OCI-LY1 (cell line): ENCODE measurements around the gene MAGI1.

Experiments used
- H2AFZ ChIP-seq: fragments of 200-600 bp; sonication (generic), shearing (Covaris generic); 2 replicates; pipeline ENCODE4 v1.6.0; 2014; ENCODE audit warnings: antibody characterized with exemption, mild to moderate bottlenecking, low read length
- H3F3A ChIP-seq: fragments of 200-600 bp; sonication (generic), shearing (Covaris generic); 2 replicates; pipeline ENCODE4 v1.6.0; 2014; ENCODE audit warnings: mild to moderate bottlenecking, antibody characterized with exemption, low read length, moderate library complexity; ENCODE audit not compliant: insufficient read depth
- H3K27ac ChIP-seq: fragments of 200-600 bp; sonication (generic); 2 replicates; pipeline ENCODE4 v1.5.1; 2014; ENCODE audit warnings: low read length, mixed run types, mild to moderate bottlenecking, low read depth; ENCODE audit not compliant: poor library complexity, severe bottlenecking
- H3K27me3 ChIP-seq: fragments of 200-600 bp; sonication (generic); 2 replicates; pipeline ENCODE4 v1.6.0; 2014; ENCODE audit warnings: antibody characterized with exemption, mild to moderate bottlenecking, low read length, moderate library complexity; ENCODE audit not compliant: insufficient read depth
- H3K36me3 ChIP-seq: fragments of 200-600 bp; sonication (generic); 2 replicates; pipeline ENCODE4 v1.6.1; 2014; ENCODE audit warnings: mild to moderate bottlenecking, antibody characterized with exemption, low read length, moderate library complexity, mixed read lengths; ENCODE audit not compliant: insufficient read depth
- H3K4me1 ChIP-seq: fragments of 200-600 bp; sonication (generic); 2 replicates; pipeline ENCODE4 v1.5.1; 2014; ENCODE audit warnings: mild to moderate bottlenecking, low read length, moderate library complexity; ENCODE audit not compliant: insufficient read depth, severe bottlenecking
- H3K4me2 ChIP-seq: fragments of 200-600 bp; sonication (generic), shearing (Covaris generic); 2 replicates; pipeline ENCODE4 v1.6.1; 2014; ENCODE audit warnings: low read length
- H3K4me3 ChIP-seq: fragments of 200-600 bp; sonication (generic); 2 replicates; pipeline ENCODE4 v1.5.1; 2014; ENCODE audit warnings: low read length, low read depth, mild to moderate bottlenecking, mixed read lengths; ENCODE audit not compliant: poor library complexity, severe bottlenecking
- H3K79me2 ChIP-seq: fragments of 200-600 bp; shearing (Covaris generic); 2 replicates; pipeline ENCODE4 v1.6.1; 2016; ENCODE audit warnings: mixed run types, low read length, mixed read lengths; ENCODE audit not compliant: insufficient read depth
- H3K9ac ChIP-seq: fragments of 200-600 bp; sonication (generic), shearing (Covaris generic); 2 replicates; pipeline ENCODE4 v1.6.1; 2014; ENCODE audit warnings: mild to moderate bottlenecking, low read length, mixed read lengths
- H3K9me2 ChIP-seq: fragments of 200-600 bp; sonication (generic), shearing (Covaris generic); 2 replicates; pipeline ENCODE4 v1.6.1; 2014; ENCODE audit warnings: low read depth, mild to moderate bottlenecking, low read length, mixed read lengths
- H3K9me3 ChIP-seq: fragments of 200-600 bp; shearing (Covaris generic); 2 replicates; pipeline ENCODE4 v1.6.1; 2014; ENCODE audit warnings: low read length, mixed read lengths
- H4K20me1 ChIP-seq: fragments of 200-600 bp; sonication (generic), shearing (Covaris generic); 2 replicates; pipeline ENCODE4 v1.6.0; 2016; ENCODE audit warnings: mild to moderate bottlenecking, low read length; ENCODE audit not compliant: insufficient read depth
- EZH2 ChIP-seq: fragments of 200-600 bp; sonication (generic), shearing (Covaris generic); IDR thresholded peaks from 2 replicates; pipeline ENCODE4 v1.8.0; 2017; ENCODE audit warnings: borderline replicate concordance, mixed run types, mild to moderate bottlenecking, antibody characterized with exemption, low read length, moderate library complexity, mixed read lengths
- TF ChIP-seq, protein P1 (sequence below): fragments of 200-600 bp; sonication (generic), shearing (Covaris generic); IDR thresholded peaks from 2 replicates; pipeline ENCODE4 v1.5.1; 2017; ENCODE audit warnings: mild to moderate bottlenecking, antibody characterized with exemption, low read length, moderate library complexity, mixed read lengths

The MAGI1 gene

GRCh38 chr3:65362688-65363087 lies 676.0 kb downstream of the MAGI1 start:
- no peaks in the 10 kb centered on the region for H3K79me2 ChIP-seq
- no peak overlapping the region for H3K4me3 ChIP-seq
- no peaks in the 10 kb centered on the region for H3K9me2 ChIP-seq
- no peak overlapping the region for H3K9ac ChIP-seq
- no peaks in the 10 kb centered on the region for H4K20me1 ChIP-seq
- TF ChIP-seq, protein P1, sequence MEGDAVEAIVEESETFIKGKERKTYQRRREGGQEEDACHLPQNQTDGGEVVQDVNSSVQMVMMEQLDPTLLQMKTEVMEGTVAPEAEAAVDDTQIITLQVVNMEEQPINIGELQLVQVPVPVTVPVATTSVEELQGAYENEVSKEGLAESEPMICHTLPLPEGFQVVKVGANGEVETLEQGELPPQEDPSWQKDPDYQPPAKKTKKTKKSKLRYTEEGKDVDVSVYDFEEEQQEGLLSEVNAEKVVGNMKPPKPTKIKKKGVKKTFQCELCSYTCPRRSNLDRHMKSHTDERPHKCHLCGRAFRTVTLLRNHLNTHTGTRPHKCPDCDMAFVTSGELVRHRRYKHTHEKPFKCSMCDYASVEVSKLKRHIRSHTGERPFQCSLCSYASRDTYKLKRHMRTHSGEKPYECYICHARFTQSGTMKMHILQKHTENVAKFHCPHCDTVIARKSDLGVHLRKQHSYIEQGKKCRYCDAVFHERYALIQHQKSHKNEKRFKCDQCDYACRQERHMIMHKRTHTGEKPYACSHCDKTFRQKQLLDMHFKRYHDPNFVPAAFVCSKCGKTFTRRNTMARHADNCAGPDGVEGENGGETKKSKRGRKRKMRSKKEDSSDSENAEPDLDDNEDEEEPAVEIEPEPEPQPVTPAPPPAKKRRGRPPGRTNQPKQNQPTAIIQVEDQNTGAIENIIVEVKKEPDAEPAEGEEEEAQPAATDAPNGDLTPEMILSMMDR, result no peak
- no peak for TF ChIP-seq EZH2
- H3K4me2 ChIP-seq, result no peak overlapping the region
- no peak overlapping the region for H2AFZ ChIP-seq
- H3K27ac ChIP-seq, result no peak overlapping the region
- no peaks in the 10 kb centered on the region for H3F3A ChIP-seq
- H3K27me3 ChIP-seq, result no peaks in the 10 kb centered on the region
- no peaks in the 10 kb centered on the region for H3K9me3 ChIP-seq
- H3K4me1 ChIP-seq, result no peaks in the 10 kb centered on the region
- H3K36me3 ChIP-seq, result no peaks in the 10 kb centered on the region

DNA sequence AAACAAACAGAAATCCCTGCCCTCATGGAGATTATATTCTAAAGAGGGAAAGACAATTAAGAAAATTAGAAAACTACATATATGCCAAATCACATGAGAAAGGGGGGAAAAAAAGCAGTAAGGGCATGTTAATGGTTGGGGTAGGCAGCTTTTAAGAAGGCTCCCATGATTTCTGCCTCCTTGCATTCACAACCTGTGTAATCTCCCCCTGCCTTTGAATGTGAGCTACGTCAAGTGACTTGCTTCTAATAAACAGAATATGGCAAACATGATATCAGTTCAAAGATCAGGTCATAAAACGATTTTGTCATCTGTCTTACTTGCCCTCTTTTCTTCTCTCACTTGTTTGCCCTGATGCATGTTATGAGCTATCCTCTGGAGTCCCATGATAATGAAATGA lies 677.3 kb downstream of the MAGI1 start:
- H3K4me1 ChIP-seq, result no peaks in the 10 kb centered on the region
- H4K20me1 ChIP-seq, result no peaks in the 10 kb centered on the region
- no peaks in the 10 kb centered on the region for H3K36me3 ChIP-seq
- no peak overlapping the region for H3K9ac ChIP-seq
- H3K79me2 ChIP-seq, result no peaks in the 10 kb centered on the region
- H3K4me3 ChIP-seq, result no peak overlapping the region
- no peak overlapping the region for H3K27ac ChIP-seq
- no peak overlapping the region for H3K4me2 ChIP-seq
- no peaks in the 10 kb centered on the region for H3F3A ChIP-seq
- H2AFZ ChIP-seq, result no peak overlapping the region
- no peaks in the 10 kb centered on the region for H3K9me3 ChIP-seq
- no peaks in the 10 kb centered on the region for H3K9me2 ChIP-seq
- TF ChIP-seq, protein P1, result no peak
- TF ChIP-seq EZH2, result no peak
- H3K27me3 ChIP-seq, result no peaks in the 10 kb centered on the region

GRCh38 chr3:65356331-65357248 lies 682.1 kb downstream of the MAGI1 start:
- Histone ChIP-seq H3K4me1 (no peaks in the 10 kb centered on the region), H3K9me2 (no peaks in the 10 kb centered on the region), H3K9me3 (no peaks in the 10 kb centered on the region), H3K4me2 (no peak overlapping the region), H3K27ac (no peak overlapping the region), H4K20me1 (no peaks in the 10 kb centered on the region), H3K27me3 (no peaks in the 10 kb centered on the region), H2AFZ (no peak overlapping the region), H3K9ac (no peak overlapping the region), H3K4me3 (no peak overlapping the region), H3K79me2 (no peaks in the 10 kb centered on the region), H3F3A (no peaks in the 10 kb centered on the region), H3K36me3 (no peaks in the 10 kb centered on the region)
- TF ChIP-seq, protein P1, result no peak
- no peak for TF ChIP-seq EZH2
